GM04503 (cell line): ENCODE data around the gene LEMD2.

Experiments
- DNase-seq: peaks from one replicate; pipeline ENCODE4 v3.0.0-alpha.2; 2012; ENCODE audit warnings: low read depth

LEMD2 gene

DNA sequence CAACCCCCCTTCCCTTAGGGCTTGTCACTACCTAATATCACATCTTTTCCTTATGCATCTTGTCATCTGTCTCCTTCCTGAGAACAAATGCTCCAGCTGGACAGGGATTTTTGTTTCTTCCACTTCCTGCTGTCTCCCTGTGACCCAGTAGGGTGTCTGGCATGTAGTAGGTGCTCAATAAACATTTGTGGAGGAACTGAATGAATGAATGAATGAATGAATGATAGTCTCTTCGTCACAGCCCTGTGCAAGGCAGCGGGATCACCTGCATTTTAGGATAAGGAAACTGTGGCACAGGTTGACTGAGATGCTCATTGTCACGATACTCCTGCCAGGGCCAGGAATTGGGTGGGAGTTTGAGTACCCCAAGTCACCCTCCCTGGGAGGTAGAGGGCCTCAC lies 14.2 kb downstream of the LEMD2 start:
- no peak for DNase-seq

- DNase-seq: no peak
Observed at GRCh38 chr6:33772902-33773472, 15.9 kb downstream of the LEMD2 start.

- no peak for DNase-seq
Observed at GRCh38 chr6:33772082-33772830, 16.7 kb downstream of the LEMD2 start.

- DNase-seq: peak; percentile 95
Observed at GRCh38 chr6:33771146-33772081, 17.5 kb downstream of the LEMD2 start.

DNA sequence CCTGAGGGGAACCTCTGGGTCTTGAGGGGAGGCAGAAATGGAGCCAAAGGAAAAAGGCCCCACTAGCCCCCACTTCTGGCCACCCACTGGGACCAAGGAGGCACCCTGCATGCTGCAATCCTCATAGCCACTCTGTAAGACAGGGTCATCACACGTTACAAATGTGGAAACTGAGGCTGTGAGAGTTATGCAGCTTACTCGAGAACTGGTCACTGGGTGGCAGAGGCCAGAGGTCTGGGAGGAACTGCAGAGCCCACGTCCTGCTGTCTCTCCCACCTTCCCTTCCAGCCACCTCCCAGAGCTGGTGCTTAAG lies 18.1 kb downstream of the LEMD2 start:
- DNase-seq: no peak

- no peak for DNase-seq
Observed at GRCh38 chr6:33770124-33770832, 18.7 kb downstream of the LEMD2 start.

DNA sequence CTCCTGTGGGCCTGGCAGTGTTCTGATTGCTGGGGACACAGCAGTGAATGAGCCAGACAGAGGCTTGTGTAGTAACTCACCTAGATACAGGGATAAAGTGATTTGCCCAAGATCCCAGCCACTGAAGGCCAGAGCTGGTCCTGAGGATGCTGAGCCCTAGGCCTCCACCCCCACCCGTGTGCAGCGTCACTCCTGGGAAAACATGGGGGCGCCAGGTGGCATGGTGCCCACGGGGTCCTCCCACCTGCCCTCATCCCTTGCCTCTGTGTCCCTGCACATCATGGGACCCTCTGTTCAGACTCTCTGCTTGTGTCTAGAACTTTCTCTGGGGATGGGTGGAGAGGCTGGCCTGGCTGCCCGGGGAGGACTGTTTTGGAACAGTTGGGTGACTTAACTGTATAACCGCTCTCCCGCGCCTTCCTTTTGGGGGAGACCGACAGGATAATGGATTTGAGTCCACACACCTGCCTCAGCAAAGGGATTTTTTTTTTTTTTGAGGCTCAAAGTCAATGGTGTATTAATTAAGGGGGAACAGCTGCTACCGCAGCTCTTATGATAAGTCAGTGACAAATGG lies 19.6 kb downstream of the LEMD2 start:
- DNase-seq: no peak

DNA sequence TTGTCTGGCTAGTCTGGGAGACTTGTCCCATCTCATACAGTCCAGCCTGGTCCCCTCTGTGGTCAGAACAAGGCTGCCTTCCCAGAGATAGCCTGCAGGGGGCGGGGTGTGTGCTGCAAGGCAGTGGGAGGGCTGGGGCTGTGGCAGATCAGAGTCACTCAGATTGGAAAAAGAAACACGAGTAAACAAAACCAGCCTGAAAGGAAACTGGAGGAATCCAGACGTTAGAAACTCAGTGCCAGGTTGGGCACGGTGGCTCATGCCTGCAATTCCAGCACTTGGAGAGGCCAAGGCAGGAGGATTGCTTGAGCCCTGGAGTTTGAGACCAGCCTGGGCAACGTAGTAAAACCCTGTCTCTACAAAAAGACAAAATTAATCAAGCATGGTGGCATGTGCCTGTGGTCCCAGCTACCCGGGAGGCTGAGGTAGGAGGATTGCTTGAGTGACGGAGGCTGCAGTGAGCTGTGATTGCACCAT lies 20.2 kb downstream of the LEMD2 start:
- no peak for DNase-seq

DNA sequence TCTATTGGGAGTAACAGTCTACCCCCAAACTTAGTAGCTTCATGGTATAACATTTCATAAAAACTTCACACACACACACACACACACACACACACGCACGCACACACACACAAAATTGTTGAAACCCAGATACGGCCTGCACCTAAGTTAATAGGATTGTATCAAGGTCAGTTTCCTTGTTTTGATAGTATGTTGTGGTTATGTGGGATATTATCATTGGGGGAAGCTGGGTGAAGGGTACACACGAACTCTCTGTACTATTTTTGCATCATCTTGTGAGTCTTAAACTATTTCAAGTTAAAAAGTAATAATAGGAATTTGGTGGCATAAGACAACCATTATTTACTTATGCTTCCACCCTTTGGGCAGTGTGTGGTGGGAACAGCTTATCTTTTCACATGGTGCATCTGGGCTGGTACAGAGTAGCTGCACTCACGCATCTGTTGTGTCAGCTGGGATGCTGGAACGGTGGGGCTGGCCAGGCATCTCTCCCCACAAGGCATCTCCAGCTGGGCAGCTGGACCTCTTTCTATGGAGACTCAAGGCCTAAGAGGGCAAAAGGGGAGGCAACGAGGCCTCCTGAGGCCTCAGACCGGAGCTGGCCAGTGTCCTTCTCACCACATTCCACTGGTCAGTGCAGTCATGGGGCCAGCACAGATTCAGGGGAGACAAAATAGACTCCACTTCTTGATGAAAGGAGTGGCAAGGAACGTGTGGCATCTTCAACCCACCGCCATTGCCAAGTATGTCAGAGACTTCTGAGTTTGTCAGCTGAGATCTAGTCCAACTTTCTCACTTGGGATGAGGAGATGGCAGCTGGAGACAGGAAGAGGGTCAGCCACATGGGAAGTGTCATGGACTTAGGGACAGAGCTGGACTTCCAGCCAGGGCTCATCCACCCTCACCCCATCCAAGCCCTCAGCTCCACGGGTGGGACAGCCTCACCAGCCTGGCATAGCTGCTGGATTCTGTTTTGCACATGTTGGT lies 21.7 kb downstream of the LEMD2 start:
- DNase-seq: no peak

DNA sequence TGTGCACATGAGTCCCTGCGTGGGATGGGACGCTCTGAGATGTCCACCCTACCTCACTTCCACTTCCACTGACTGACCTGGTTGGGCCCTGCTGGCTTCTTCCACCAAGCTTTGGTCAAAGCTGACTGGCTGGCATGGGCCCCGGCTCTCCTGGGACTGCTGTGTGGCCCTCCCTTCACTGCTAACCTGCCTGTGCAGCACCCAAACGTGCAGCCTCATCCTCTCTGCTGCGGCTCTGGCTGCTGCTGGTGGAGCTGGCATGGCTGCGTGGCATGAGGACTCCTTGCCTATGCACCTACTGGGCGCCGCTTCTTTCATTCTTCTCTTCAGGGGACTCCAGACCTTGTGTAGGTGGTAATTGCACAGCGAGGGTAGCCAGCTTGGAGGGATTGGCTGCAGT lies 23.6 kb downstream of the LEMD2 start:
- DNase-seq: no peak

DNA sequence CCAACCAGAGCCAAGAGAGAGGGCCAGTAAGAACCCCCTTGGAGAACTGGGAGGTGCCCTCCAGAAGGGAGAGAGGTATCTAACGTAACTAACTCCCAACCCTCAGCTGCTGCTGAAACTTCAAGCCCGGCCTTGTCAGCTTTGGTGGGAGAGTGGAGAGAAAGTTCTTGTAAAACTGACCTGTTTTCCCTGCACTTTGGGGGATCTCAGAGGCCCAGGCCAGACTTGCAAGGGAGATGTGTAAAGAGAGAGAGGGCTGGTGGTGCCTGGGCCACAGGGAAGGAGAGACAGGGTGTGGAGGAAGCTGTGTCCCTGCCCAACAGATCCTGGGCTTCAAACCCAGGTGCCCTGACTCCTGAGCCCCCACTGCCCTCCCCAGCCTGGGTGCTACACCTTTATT lies 24.9 kb downstream of the LEMD2 start:
- no peak for DNase-seq

DNA sequence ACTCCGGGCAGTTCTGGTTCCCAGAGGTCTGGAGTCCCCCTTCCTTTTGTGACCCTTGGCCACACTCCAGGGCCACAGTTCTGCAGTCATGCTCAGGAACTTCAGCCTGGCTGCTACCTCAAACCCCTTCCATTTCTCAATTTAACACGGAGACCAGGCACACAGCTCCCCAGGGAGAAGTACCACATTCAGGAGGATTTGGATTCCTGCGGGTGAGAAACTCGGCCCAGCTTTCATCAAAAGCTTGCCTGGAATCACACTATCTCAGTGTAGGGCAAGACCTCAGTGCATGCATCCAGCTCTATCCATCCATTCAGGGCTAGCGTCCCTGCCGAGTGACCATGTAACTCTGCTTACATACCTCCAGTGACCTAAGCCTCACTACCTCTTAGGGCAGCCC lies 25.4 kb downstream of the LEMD2 start:
- no peak for DNase-seq

GRCh38 chr6:33762713-33763112 lies 26.2 kb downstream of the LEMD2 start:
- DNase-seq: no peak

DNA sequence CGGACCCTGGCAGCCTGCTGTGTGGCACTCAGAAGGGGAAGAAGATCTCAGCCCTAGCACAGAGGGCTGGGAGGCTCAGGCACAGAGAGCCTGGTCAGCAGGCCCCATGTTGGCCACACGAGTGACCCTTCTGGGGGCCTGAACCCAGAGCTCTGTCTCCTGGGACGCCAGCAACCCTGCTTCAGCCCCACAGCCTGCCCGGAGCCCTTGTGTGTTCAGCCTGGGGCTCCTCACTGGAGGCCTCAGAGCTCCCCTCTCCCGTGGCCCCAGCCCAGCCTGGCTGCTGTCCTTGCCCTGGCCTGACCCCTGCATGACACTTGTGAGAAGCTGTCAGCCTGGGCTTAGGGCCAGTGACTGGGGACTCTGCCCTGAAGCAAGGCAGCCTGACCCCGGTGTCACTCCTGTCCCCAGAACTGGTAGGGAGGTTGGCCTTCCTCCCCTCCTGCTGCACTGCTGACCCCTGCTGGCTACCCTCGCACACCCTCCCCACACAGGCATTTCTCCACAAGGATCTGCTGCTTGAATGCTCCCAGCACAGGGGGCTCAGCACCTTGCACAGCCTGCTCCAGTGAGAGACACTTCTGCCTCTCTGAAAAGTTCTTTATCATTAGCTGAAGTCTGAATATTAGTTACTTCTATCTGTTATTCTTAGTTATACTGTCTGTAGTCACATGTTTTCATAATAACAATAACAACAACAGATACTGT lies 26.9 kb downstream of the LEMD2 start:
- no peak for DNase-seq

GRCh38 chr6:33761581-33761921 lies 27.4 kb downstream of the LEMD2 start:
- DNase-seq: no peak

DNA sequence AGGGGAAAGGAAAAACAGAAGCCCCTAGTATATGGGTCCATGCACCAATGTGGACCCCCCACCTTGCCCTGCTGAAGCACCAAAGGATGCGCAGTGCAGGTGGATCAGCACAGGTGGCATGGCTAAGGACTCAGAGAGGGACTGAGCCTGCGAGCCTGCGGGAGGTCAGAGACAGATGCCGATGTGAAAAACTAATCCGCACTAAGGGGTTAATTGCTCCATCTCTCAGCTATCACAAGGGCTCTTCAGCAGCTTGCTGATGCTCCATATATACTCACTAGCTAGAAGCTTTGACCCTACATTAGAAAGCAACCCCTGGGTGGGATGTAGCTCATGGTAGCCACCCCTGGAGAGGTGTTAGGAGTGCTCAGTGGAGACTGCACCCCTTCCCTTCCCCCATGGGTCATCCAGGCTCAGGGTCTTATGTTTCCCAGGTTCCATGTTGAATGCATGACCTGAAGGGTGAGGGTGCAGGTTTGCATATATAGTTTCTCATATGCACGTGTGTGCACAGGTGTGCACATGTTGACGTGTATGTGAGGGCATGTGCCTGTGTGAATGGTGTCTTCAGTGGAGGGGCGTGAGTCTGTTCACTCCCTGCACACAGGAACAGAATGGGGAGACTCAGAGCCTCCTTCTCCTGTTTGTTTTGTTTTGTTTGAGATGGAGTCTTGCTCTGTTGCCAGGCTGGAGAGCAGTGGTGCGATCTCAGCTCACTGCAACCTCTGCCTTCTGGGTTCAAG lies 28.9 kb downstream of the LEMD2 start:
- DNase-seq: no peak

- no peak for DNase-seq
Observed at GRCh38 chr6:33758815-33759216, 30.1 kb downstream of the LEMD2 start.

- no peak for DNase-seq
Observed at GRCh38 chr6:33757906-33758305, 31.0 kb downstream of the LEMD2 start.

DNA sequence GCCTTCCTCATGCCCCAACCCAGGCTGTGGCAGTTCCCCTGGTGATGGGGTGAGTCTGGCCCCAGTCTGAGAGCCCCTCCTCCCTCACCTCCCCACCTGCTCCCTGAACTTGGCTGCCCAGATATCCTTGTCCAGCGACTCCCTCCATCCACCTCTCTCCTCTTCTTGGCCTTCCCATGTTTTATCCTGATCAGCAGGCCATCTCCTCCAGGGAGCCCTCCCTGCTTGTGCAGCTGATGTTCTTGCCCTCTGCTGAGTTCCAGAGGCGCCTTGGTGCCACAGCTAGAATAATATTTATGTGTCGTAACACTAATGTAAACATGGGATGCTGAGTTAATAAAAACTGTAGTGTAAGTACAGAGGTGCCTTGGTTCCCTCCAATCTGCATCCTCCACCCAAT lies 31.8 kb downstream of the LEMD2 start:
- no peak for DNase-seq
